ENCODE data around the gene PARN.
"Not testable (repeated sequence)": the region's sequence is repeated elsewhere in the genome, so short reads cannot be mapped to it uniquely, and the experiment has no call there.

PARN gene

DNA sequence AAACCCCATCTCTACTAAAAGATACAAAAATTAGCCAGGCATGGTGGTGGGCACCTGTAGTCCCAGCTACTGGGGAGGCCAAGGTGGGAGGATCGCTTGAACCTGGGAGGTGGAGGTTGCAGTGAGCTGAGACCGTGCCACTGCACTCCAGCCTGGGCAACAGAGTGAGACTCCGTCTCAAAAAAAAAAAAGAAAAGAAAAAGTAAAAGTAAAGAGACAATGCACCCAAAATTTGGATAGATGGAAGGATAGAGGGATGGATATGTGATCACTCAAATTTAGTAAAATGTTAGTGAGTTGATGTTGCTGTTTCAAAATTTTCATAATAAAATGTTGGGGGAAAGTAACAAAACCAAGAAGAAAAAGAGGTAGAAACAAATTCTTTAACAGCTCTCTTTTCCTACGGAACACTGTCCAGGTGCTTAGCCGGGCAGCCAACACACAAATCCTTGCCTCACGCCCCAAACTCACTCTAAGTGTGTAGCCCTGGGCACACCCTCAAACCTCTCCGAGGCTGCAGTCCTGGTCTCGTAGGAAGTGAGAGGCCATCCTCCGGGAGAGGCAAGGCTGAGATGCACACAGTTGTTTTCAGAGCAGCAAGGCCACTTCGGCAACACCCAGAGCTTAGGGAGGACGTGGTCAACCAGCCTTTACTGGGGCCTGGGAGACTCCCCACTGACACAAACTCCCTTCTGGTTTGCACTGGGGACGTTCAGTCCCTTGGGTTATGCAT, 228.9 kb downstream of the PARN start:
- H3K36me3 ChIP-seq (replicated peaks); H3K27me3 ChIP-seq (ENCODE audit: low read depth); H3K9me3 ChIP-seq; DNase-seq (ENCODE audit: low spot score in 2 of 2); in situ Hi-C loops (cut with MboI; ENCODE audit: low sequenced_read_pairs); H3K4me3 ChIP-seq; H3K4me1 ChIP-seq: not testable (repeated sequence)

DNA sequence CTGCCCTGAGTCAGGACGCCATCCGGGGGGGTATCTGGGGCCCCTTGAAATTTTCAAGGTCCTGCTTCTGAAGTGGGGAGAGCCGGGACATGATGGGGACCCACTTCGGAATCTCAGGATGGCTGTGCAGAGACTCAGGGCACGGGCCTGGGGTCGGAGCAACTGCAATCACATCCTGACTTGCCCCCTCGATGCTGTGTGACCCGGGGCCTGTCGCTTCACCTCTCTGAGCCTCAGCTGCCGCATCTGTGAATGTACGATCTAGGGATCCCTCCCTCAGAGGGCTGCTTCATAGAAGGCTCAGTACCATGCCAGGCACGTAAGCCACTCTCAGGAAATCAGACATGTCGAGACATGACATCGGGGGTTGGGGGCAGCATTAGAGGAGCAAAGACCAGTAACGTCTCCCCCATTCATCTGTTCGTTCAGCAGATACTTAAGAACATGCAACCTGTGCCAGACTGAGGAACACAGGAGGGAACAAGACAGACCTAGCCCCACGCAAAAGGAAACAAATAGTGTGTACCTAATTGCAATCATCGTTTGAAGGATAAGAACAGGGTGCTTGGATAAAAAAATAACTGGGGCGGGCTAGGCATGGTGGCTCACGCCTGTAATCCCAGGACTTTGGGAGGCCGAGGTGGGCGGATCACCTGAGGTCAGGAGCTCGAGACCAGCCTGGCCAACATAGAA, 229.6 kb downstream of the PARN start:
- no peak for DNase-seq (ENCODE audit: low spot score in 2 of 2)
- in situ Hi-C loops (cut with MboI; ENCODE audit: low sequenced_read_pairs) = no loop called here
- no peaks in the 10 kb centered on the region for H3K9me3 ChIP-seq
- H3K4me3 ChIP-seq = no peak overlapping the region
- no peaks in the 10 kb centered on the region for H3K27me3 ChIP-seq (ENCODE audit: low read depth)
- H3K36me3 ChIP-seq (replicated peaks) = no peaks in the 10 kb centered on the region
- no peaks in the 10 kb centered on the region for H3K4me1 ChIP-seq

DNA sequence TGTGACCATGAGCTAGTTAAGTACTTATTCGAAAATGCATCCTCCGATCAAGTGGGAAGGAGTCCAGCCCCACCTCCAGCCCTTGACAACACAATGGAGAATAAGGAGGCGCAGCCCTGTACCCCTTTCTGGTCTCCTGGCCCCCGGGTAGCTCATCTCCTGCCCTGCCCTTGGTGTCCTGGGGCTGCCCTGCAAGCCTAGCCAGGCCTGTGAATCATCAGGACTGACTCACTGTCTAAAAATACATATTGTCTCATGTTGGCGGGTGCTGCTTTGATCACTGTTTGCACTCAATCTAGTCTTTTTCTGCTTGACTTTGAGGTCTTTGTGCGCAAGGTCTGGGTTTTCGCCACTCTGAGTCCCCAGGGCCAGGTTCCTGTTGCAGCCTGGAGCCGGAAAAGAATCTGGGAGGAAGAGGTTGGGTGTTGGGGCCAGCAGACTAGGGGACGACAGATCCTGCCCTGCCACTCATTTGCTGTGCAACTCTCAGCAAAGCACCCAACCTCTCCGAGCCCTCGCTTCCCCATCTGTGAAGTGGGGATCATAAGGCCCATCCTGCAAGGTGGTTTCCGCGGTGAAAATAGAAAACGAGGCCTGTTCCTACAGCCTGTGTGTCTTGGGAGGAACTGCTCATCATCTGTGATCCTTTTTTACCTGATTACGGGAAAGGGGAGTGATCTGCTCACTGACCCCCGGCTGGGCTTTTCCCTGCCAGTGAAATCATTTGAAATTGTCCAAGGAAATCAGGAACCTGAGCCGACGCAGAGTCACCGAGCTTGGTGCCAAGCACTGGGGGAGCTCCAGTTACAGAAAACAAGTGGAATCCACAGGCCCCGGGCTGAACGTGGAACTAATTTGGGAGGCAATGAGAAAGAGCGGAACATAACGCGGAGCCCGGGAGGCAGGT, 230.4 kb downstream of the PARN start:
- H3K4me1 ChIP-seq = no peaks in the 10 kb centered on the region
- no peak for DNase-seq (ENCODE audit: low spot score in 2 of 2)
- no peak overlapping the region for H3K4me3 ChIP-seq
- H3K27me3 ChIP-seq (ENCODE audit: low read depth) = no peaks in the 10 kb centered on the region
- H3K9me3 ChIP-seq = no peaks in the 10 kb centered on the region
- H3K36me3 ChIP-seq (replicated peaks) = no peaks in the 10 kb centered on the region
- in situ Hi-C loops (cut with MboI; ENCODE audit: low sequenced_read_pairs) = no loop called here

DNA sequence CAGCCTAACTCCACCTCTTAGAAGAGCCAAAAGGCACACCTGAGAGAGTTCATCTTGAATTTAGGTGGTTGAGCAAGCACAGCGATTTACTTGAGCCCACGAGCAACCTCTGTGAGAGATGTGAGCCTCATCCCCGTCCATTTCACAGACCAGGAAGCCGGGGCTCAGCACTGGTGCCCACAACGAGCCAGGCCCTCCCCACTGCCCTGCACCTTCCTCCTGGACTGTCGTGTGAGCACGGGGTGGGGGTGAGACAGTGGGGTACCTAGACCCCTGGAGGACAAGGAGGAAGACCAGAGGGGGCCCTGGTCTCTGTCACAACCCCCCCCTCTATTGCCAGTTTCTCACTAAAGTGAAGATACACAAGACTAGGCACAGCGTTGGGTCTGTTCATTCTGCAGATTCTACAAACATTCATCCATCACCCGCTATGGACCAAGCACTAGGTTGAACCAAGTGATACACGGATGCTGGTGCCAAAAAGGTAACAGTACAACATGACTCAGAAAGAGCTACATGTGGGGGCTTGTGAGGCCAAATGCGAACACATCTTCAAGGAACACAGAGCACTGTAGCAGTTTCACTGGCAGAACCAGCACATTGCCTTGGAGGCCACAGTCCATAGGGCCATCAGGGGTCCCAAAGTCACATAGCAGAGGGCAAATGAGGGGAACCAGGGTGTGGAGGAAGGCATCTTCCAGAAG, 231.9 kb downstream of the PARN start:
- Histone ChIP-seq H3K9me3 (no peaks in the 10 kb centered on the region), H3K4me1 (no peaks in the 10 kb centered on the region), H3K27me3 (ENCODE audit: low read depth) (no peaks in the 10 kb centered on the region), H3K36me3 (replicated peaks) (no peaks in the 10 kb centered on the region), H3K4me3 (no peak overlapping the region)
- no peak for DNase-seq (ENCODE audit: low spot score in 2 of 2)
- in situ Hi-C loops (cut with MboI; ENCODE audit: low sequenced_read_pairs) = no loop called here

DNA sequence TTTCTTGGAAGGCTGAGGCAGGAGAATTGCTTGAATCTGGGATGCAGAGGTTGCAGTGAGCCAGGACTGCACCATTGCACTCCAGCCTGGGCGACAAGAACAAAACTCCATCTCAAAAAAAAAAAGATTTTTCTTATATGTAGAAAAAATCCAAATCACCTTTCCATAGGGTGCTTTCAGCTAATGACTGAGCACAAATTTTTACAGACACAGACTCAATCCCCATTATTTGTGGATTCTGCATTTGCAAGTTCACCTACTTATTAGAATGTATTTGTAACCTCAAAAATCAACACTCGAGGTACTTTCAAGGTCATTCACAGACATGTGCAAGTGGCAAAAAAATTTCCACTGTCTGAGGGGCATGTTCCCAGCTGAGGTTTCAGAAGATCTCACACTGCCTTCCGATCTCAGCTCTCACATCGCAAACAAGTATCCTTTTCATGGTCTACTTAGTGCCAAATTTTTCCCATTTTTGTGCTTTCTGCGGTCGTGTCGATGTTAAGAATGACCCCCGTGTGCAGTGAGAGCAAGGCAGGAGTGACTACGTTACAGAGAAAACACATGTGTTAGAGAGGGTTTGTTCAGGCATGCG, 234.3 kb downstream of the PARN start:
- H3K27me3 ChIP-seq (ENCODE audit: low read depth); in situ Hi-C loops (cut with MboI; ENCODE audit: low sequenced_read_pairs); H3K4me1 ChIP-seq; H3K36me3 ChIP-seq (replicated peaks); H3K4me3 ChIP-seq; DNase-seq (ENCODE audit: low spot score in 2 of 2); H3K9me3 ChIP-seq: not testable (repeated sequence)

DNA sequence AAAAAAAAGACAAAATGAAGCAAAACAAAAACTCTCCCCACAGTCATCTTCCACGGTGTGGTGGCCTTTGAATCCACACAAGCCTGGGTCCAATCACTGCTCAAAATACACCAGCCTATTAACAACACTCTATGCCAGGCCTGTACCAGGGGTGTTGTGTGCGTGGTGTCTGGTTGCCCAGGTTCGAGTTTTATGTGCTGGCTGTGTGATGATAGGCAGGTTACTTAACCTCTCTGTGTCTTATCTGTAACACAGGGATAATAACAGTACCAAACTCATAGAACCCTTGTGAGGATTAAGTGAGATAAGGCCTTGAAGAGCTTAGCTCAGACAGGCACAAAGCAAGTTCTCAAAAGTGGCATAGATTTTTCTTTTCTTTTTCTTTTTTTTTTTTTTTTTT, 235.2 kb downstream of the PARN start:
- Histone ChIP-seq H3K9me3 (no peaks in the 10 kb centered on the region), H3K36me3 (replicated peaks) (no peaks in the 10 kb centered on the region), H3K27me3 (ENCODE audit: low read depth) (no peaks in the 10 kb centered on the region), H3K4me1 (no peaks in the 10 kb centered on the region), H3K4me3 (no peak overlapping the region)
- in situ Hi-C loops (cut with MboI; ENCODE audit: low sequenced_read_pairs) = no loop called here
- no peak for DNase-seq (ENCODE audit: low spot score in 2 of 2)

DNA sequence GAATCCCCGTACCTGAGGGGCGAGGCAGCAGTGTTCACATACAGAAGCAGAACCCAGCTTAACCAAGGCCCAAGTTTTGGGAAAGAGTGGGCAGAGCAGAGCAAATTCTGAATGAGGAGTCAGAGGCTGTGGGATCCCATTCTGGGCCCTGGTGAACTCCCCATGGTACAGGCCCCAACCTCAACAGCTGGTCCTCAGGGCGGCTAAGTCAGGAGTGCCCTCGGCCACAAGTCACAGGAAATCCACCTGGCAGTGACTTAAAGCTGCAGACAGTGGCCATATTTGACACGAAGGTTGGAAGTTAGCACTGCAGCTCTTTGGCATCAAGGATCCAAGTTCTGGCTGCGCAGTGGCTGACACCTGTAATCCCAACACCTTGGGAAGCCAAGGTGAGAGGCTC, 237.1 kb downstream of the PARN start:
- no peaks in the 10 kb centered on the region for H3K27me3 ChIP-seq (ENCODE audit: low read depth)
- H3K36me3 ChIP-seq (replicated peaks) = no peaks in the 10 kb centered on the region
- in situ Hi-C loops (cut with MboI; ENCODE audit: low sequenced_read_pairs) = no loop called here
- DNase-seq (ENCODE audit: low spot score in 2 of 2) = no peak
- H3K4me3 ChIP-seq = no peak overlapping the region
- no peaks in the 10 kb centered on the region for H3K4me1 ChIP-seq
- no peaks in the 10 kb centered on the region for H3K9me3 ChIP-seq

DNA sequence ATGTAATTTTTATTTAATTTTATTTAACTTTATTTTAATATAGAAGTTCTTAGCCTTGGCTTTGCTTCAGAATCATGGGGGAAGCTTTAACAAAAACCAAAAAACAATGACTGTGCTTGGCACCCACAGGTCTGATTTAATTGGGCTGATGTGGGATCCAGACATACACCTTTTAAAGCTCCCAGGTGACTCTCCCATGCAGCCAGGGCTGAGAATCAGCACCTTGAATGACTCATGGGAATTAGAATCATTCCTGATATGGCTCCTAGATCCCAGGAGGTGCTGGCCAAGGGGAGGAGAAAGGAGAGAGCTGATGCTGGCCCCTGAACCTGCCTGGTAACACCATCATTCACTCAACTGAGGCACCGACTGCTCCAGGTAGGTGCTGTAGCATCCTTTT, 240.7 kb downstream of the PARN start:
- no peaks in the 10 kb centered on the region for H3K36me3 ChIP-seq (replicated peaks)
- in situ Hi-C loops (cut with MboI; ENCODE audit: low sequenced_read_pairs) = no loop called here
- no peak overlapping the region for H3K4me3 ChIP-seq
- no peak for DNase-seq (ENCODE audit: low spot score in 2 of 2)
- no peaks in the 10 kb centered on the region for H3K27me3 ChIP-seq (ENCODE audit: low read depth)
- no peaks in the 10 kb centered on the region for H3K9me3 ChIP-seq
- no peaks in the 10 kb centered on the region; the same call in 1 of the 2 replicates for H3K4me1 ChIP-seq

DNA sequence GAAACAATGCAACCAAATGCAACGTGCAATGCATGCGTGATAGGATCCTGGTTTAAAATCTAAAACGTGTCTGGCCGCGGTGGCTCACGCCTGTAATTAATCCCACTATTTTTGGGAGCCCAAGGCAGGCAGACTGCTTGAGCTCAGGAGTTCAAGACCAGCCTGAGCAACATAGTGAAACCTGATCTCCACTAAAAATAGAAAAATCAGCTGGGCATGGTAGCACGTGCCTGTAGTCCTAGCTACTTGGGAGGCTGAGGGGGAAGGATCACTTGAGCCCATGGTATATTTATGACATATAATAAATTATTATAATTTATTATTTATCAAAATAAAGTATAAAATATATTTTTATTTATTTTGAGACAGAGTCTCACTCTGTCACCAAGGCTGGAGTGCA, 241.8 kb downstream of the PARN start:
- Histone ChIP-seq H3K36me3 (replicated peaks) (no peaks in the 10 kb centered on the region), H3K4me3 (no peak overlapping the region), H3K9me3 (no peaks in the 10 kb centered on the region), H3K4me1 (no peaks in the 10 kb centered on the region; the same call in 1 of the 2 replicates), H3K27me3 (ENCODE audit: low read depth) (no peaks in the 10 kb centered on the region)
- no peak for DNase-seq (ENCODE audit: low spot score in 2 of 2)
- in situ Hi-C loops (cut with MboI; ENCODE audit: low sequenced_read_pairs) = no loop called here

DNA sequence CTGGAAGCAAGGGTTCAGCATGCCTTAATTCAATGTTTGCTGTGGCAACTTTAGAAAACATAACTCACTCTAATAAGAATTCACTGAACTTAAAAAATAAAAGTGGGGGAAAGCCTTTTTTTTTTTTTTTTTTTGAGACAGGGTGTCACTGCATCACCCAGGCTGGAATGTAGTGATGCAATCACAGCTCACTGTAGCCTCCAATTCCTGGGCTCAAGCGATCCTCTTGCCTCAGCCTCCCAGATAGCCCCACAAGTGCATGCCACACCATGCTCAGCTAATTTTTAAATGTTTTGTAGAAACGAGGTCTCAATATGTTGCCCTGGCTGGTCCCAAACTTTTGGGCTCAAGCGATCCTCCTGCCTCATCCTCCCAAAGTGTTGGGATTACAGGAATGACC, 243.9 kb downstream of the PARN start:
- in situ Hi-C loops (cut with MboI; ENCODE audit: low sequenced_read_pairs) = no loop called here
- H3K4me1 ChIP-seq = no peaks in the 10 kb centered on the region; the same call in 1 of the 2 replicates
- H3K36me3 ChIP-seq (replicated peaks) = no peaks in the 10 kb centered on the region

More for the DNA sequence above, 243.9 kb downstream of the PARN start:
- H3K9me3 ChIP-seq = no peaks in the 10 kb centered on the region
- H3K4me3 ChIP-seq = no peak overlapping the region
- DNase-seq (ENCODE audit: low spot score in 2 of 2) = no peak
- H3K27me3 ChIP-seq (ENCODE audit: low read depth) = no peaks in the 10 kb centered on the region

All from HAP-1 (cell line).